Neural progenitor cell (in vitro differentiated cells): ENCODE results near the gene PCK1. TPM values are rescaled to one million over a fixed set of nuclear protein-coding genes. Genes with fewer than 3 reads are reported as not detected.

Source experiments
- DNase-seq: peaks from one replicate; pipeline ENCODE4 v3.0.0-alpha.2; 2016; ENCODE audit warnings: low spot score
- H2AFZ ChIP-seq: fragments of 200-600 bp; sonication (generic); replicated peaks from 2 replicates; pipeline ENCODE4 v1.6.1; 2016; ENCODE audit warnings: antibody characterized with exemption
- H3F3A ChIP-seq: fragments of 200-600 bp; sonication (generic); 2 replicates; pipeline ENCODE4 v1.6.1; 2016; ENCODE audit warnings: antibody characterized with exemption, low read depth
- H3K27ac ChIP-seq: fragments of 200-600 bp; sonication (generic); 2 replicates; pipeline ENCODE4 v1.5.1; 2016; ENCODE audit warnings: mild to moderate bottlenecking
- H3K27me3 ChIP-seq: fragments of 200-600 bp; sonication (generic); 2 replicates; pipeline ENCODE4 v1.6.1; 2016; ENCODE audit warnings: mild to moderate bottlenecking, moderate library complexity
- H3K36me3 ChIP-seq: fragments of 200-600 bp; sonication (generic); 2 replicates; pipeline ENCODE4 v1.5.1; 2016
- H3K4me1 ChIP-seq: fragments of 200-600 bp; sonication (generic); 2 replicates; pipeline ENCODE4 v1.6.1; 2016; ENCODE audit warnings: mixed run types
- H3K4me2 ChIP-seq: fragments of 200-600 bp; sonication (generic); 2 replicates; pipeline ENCODE4 v1.6.1; 2016
- H3K4me3 ChIP-seq: fragments of 200-600 bp; sonication (generic); 2 replicates; pipeline ENCODE4 v1.5.1; 2016
- H3K79me2 ChIP-seq: fragments of 200-600 bp; sonication (generic); 2 replicates; pipeline ENCODE4 v1.6.1; 2016; ENCODE audit warnings: low read depth
- H3K9ac ChIP-seq: fragments of 200-600 bp; sonication (generic); 2 replicates; pipeline ENCODE4 v1.6.1; 2016
- H3K9me3 ChIP-seq: fragments of 200-600 bp; sonication (generic); 2 replicates; pipeline ENCODE4 v1.5.1; 2016; ENCODE audit warnings: low read depth
- H4K20me1 ChIP-seq: fragments of 200-600 bp; sonication (generic); 2 replicates; pipeline ENCODE4 v1.6.1; 2016; ENCODE audit warnings: low read depth
- H3K27ac Mint-ChIP-seq: 3 replicates; pipeline ENCODE4 v1.8.0; 2021; ENCODE audit warnings: mixed read lengths
- H3K27me3 Mint-ChIP-seq: 2 replicates; pipeline ENCODE4 v1.8.0; 2022; ENCODE audit warnings: low read depth, mild to moderate bottlenecking, inconsistent platforms, moderate library complexity, mixed read lengths; ENCODE audit not compliant: insufficient read depth
- H3K36me3 Mint-ChIP-seq: 3 replicates; pipeline ENCODE4 v1.8.0; 2021; ENCODE audit warnings: mixed read lengths
- H3K4me1 Mint-ChIP-seq: 3 replicates; pipeline ENCODE4 v1.8.0; 2021; ENCODE audit warnings: mixed read lengths
- H3K4me3 Mint-ChIP-seq: 3 replicates; pipeline ENCODE4 v1.8.0; 2021; ENCODE audit warnings: mild to moderate bottlenecking, moderate library complexity, mixed read lengths
- H3K9me3 Mint-ChIP-seq: 3 replicates; pipeline ENCODE4 v1.8.0; 2020; ENCODE audit warnings: mixed read lengths
- CTCF ChIP-seq: fragments of 200-600 bp; sonication (generic); IDR thresholded peaks from 2 replicates; pipeline ENCODE4 v1.5.1; 2017; ENCODE audit warnings: antibody characterized with exemption, mild to moderate bottlenecking
- EZH2 ChIP-seq: fragments of 200-600 bp; sonication (generic); IDR thresholded peaks from 2 replicates; pipeline ENCODE4 v1.6.1; 2017; ENCODE audit warnings: antibody characterized with exemption, mild to moderate bottlenecking, moderate library complexity
- EZH2phosphoT487 ChIP-seq: fragments of 200-600 bp; sonication (generic); IDR thresholded peaks from 2 replicates; pipeline ENCODE4 v1.6.1; 2017; ENCODE audit warnings: antibody characterized with exemption
- total RNA-seq: library from RNA; depleted of rRNA; stranded (reverse); fragments of >200 nt; gene quantifications from 2 replicates; pipeline ENCODE4 v1.2.3, GENCODE V29; 2015; ENCODE audit warnings: low replicate concordance

The PCK1 gene
- total RNA-seq, 1 donor from 2014 or later = not detected

- Mint-ChIP-seq H3K9me3 (no peaks in the 10 kb centered on the region), H3K4me3 (no peak overlapping the region), H3K36me3 (no peaks in the 10 kb centered on the region), H3K27me3 (peaks cover 6% of the 10 kb centered on the region), H3K4me1 (peaks cover 25% of the 10 kb centered on the region), H3K27ac (no peak overlapping the region)
- Histone ChIP-seq H2AFZ (peak overlapping the region; percentile 1), H3K4me1 (peaks cover 15% of the 10 kb centered on the region), H3F3A (peaks cover 6% of the 10 kb centered on the region), H3K36me3 (no peaks in the 10 kb centered on the region), H3K9me3 (no peaks in the 10 kb centered on the region), H3K9ac (no peak overlapping the region), H3K79me2 (no peaks in the 10 kb centered on the region), H4K20me1 (no peaks in the 10 kb centered on the region), H3K4me3 (no peak overlapping the region), H3K4me2 (no peak overlapping the region), H3K27ac (no peak overlapping the region), H3K27me3 (no peaks in the 10 kb centered on the region)
- no peak for DNase-seq
- TF ChIP-seq EZH2phosphoT487 (no peak), EZH2 (no peak), CTCF (no peak)
Measured at GRCh38 chr20:57573242-57573641, 12.3 kb downstream of the PCK1 start.

GRCh38 chr20:57573894-57574293 is 13.0 kb downstream of the PCK1 start:
- Histone ChIP-seq H3K27me3 (no peaks in the 10 kb centered on the region), H3K4me2 (no peak overlapping the region), H3K79me2 (no peaks in the 10 kb centered on the region), H4K20me1 (no peaks in the 10 kb centered on the region), H2AFZ (no peak overlapping the region), H3K9ac (no peak overlapping the region), H3K4me3 (no peak overlapping the region), H3F3A (peaks cover 6% of the 10 kb centered on the region), H3K36me3 (no peaks in the 10 kb centered on the region), H3K9me3 (no peaks in the 10 kb centered on the region), H3K27ac (no peak overlapping the region), H3K4me1 (peaks cover 15% of the 10 kb centered on the region)
- TF ChIP-seq EZH2 (no peak), CTCF (peak; percentile 53)
- Mint-ChIP-seq H3K27me3 (peaks cover 6% of the 10 kb centered on the region), H3K9me3 (no peaks in the 10 kb centered on the region), H3K4me1 (peaks cover 22% of the 10 kb centered on the region), H3K4me3 (no peak overlapping the region), H3K36me3 (no peaks in the 10 kb centered on the region), H3K27ac (no peak overlapping the region)
- no peak for DNase-seq

GRCh38 chr20:57574954-57575353 is 14.0 kb downstream of the PCK1 start:
- Histone ChIP-seq H3K79me2 (no peaks in the 10 kb centered on the region), H3K27me3 (no peaks in the 10 kb centered on the region), H3K9me3 (no peaks in the 10 kb centered on the region), H3K36me3 (no peaks in the 10 kb centered on the region), H3K27ac (no peak overlapping the region), H2AFZ (no peak overlapping the region), H4K20me1 (no peaks in the 10 kb centered on the region), H3K4me3 (no peak overlapping the region), H3K4me1 (peaks cover 15% of the 10 kb centered on the region), H3F3A (peaks cover 6% of the 10 kb centered on the region), H3K9ac (no peak overlapping the region), H3K4me2 (no peak overlapping the region)
- H3K27ac Mint-ChIP-seq = no peak overlapping the region
- DNase-seq = no peak
- no peak overlapping the region for H3K4me3 Mint-ChIP-seq
- peaks cover 9% of the 10 kb centered on the region for H3K27me3 Mint-ChIP-seq
- no peak for TF ChIP-seq CTCF
- TF ChIP-seq EZH2phosphoT487 = no peak
- TF ChIP-seq EZH2 = no peak
- peaks cover 26% of the 10 kb centered on the region for H3K4me1 Mint-ChIP-seq
- no peaks in the 10 kb centered on the region for H3K36me3 Mint-ChIP-seq
- no peaks in the 10 kb centered on the region for H3K9me3 Mint-ChIP-seq
